NCI-H82 treated with DMSO at 0.1 percent for 48 hours (cell line): ENCODE results near the gene MALL.
"Not testable (repeated sequence)": the region's sequence is repeated elsewhere in the genome, so short reads cannot be mapped to it uniquely, and the experiment has no call there.

Source experiments
- DNase-seq: peaks from one replicate; lab custom pipeline; 2025; ENCODE audit not compliant: unreplicated experiment; lab: John Stamatoyannopoulos, UW

MALL gene

DNA sequence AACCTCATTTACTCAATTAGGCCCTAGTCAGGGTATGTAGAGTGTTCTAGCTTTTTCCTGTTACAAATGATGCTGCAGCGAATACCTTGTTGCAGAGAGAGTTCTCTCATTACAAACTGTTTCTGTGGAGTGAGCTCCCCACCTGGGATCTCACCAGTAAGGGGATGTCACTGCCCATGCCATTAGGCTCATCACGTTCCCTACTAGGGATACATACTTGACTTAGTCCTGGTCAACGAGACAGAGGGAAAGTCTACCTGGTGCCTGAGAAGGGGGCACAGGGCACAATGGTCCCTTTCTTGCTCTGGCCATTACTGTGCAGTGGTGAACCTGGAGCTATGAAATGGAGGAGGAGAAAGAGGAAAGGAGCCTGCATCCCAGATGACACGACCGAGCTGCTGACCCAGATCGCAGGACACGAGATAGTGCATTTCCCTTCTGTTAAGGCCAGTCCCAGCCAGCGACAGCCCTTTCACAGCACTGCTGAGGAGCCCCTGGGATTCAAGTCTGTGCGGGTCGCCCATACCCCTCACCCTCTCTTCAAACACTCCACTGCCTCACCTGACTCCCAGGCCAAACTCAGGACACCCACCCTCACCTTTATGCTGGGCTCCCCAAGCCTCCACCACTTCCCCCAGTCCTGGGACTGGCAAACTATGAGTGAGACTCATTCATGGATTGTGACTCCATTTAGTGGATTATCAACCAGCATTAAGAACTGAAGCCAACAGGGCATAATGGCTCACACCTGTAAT is 16.0 kb downstream of the MALL start:
- DNase-seq, result no peak

DNA sequence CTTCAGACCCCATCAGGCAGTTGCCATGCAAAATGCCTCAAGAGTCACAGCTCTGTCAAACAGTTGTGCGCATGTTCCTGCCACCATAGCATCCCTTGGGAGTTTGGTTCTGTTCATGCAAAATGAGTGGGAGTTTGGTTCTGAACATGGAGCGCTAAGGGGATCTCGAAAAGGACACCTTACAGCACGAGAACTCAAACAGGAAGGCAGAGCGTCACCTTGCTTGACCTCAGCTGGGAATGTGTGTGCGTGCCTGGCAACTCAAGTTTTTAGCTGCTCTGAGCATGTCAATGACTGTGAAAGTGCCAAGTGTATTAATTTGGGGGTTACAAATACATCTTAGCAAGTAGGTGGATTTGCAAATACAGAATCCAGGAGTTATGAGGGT is 16.6 kb downstream of the MALL start:
- no peak for DNase-seq

DNA sequence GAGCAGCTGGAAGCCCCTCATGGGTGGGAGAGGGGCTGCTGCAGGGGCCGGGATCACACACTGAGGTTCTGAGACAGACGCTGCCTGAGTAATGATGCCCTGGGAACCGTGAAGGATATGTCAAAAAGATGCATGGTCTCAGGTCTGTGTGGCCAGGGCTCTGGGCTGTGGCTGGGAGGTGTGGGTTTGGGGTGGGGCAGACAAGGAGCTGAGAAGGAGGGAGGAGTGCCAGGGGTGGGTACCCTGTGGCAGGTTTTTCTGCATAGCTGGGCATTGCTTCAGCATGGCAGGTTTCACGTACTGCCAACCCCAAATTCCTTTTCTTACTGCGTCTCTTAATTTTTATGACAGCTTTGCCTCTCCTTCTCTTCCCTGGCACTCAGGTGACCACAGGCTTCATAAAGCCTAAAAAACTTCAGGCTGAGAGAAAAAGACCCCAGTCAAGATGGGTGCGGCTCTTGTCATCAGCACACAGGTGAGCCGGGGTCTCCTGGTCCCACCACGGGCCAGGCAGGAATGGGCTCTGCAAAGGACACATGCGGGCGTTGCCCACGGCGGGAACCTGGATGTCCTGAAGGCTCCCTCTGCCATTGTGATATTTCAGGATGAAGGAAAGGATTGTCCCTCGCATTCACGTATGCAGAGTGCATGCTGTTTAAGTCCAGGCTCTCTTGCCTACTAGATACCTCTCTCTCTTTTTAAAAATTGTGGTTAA is 18.0 kb downstream of the MALL start:
- no peak for DNase-seq

DNA sequence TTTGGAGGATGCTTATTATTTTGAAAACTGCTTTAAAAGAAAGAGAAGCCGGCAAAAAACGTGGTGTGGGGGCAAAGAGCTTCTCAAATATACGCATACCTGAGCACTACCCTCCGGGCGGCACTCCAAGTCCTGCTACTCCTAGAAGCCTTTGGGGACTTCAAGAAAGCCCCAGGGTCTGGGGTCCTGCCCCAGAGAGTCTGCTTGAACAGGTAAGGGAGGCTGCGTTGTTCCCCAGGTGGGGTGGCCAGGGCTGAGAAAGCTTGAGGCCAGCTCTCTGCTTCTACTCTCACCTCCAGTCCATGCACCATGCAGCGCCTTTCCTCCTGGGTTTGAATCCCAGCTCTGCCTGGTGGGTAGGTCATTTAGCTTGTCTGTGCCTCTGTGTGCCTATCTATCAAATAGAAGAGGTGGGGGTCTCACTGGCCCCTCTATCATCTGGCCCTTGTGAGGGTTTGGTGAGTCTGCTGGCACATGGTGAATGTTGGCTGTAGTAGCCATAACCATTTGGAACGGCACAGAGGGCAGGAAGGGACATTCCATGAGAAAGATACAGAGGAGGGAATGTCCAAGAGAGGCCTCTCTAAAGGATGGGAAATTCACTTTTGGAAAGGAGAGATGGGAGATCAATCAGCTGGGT is 19.5 kb downstream of the MALL start:
- DNase-seq, result no peak

GRCh38 chr2:110094884-110095534 is 20.6 kb downstream of the MALL start:
- not testable (repeated sequence) for DNase-seq

- DNase-seq, result not testable (repeated sequence)
Measured at GRCh38 chr2:110093924-110094323, 21.7 kb downstream of the MALL start.

DNA sequence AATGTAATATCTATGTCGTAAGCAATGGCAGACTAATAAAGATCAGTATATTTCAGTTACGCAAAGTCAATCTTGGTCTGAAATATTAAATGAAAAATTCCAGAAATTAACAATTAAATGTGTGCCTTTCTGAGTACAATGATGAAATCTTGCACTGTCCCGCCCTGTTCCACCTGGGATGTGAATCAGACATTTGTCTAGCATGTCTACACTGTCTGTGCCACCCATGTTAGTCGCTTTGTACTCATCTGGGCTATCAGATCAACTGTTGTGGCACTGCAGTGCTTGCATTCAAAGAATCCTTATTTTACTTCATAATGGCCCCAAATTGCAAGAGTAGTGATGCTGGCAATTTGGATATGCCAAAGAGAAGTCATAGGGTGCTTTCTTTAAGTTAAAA is 25.5 kb downstream of the MALL start:
- not testable (repeated sequence) for DNase-seq

GRCh38 chr2:110083757-110084156 is 31.9 kb downstream of the MALL start:
- DNase-seq, result not testable (repeated sequence)

- not testable (repeated sequence) for DNase-seq
Measured at GRCh38 chr2:110083162-110083561, 32.5 kb downstream of the MALL start.

DNA sequence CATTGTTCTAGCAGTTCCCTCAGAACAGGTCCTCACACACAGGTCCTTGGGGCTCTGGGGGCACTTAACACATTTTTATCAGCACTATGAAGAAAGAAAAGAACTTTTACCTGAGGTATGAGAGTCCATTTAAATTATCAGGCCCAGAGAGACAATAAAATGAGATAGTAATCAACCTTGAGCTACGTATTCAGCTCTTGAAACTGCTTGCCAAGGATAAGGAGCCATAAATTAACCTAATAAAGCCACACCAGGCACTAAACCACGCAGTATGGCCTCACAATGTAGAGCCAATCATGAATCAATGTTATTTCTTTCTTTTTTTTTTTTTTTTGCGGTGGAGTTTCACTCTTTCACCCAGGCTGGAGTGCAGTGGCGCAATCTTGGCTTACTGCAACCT is 37.5 kb downstream of the MALL start:
- DNase-seq, result not testable (repeated sequence)

DNA sequence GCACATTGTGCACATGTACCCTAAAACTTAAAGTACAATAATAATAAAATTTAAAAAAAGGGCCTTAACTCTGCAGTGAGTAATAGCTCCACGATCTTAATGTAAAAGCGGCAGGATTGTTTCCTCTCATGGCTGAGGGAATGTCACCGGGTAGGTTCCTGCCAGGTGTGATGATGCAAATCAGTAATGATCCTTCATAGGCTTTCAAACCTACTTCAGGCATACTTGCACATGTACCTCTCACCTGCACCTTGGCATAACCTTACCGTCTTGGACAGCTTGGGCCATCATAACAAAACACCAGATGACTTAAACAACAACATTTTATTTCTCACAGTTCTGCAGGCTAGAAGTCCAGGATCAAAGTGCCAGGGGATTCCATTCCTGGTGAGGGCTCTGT is 39.7 kb downstream of the MALL start:
- DNase-seq, result not testable (repeated sequence)

DNA sequence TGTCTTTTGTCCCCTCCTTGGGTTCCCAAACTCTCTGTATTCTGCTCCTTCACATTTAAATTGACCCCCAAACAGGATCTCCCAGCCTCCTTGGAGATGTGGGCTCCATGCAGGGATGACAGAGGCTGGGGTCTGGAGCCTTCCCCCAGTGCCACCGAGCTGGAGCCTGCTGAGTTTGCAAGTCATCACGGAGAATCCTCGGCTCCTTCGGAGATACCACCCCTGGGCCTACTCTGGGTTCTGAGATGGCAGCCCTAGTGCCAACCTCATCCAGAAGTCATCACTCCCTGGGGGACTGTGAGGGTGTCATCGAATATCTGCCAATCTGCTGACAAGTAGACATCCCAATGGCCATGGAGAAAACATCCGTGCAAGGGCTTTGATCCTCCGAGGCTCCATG is 45.8 kb downstream of the MALL start:
- not testable (repeated sequence) for DNase-seq

DNA sequence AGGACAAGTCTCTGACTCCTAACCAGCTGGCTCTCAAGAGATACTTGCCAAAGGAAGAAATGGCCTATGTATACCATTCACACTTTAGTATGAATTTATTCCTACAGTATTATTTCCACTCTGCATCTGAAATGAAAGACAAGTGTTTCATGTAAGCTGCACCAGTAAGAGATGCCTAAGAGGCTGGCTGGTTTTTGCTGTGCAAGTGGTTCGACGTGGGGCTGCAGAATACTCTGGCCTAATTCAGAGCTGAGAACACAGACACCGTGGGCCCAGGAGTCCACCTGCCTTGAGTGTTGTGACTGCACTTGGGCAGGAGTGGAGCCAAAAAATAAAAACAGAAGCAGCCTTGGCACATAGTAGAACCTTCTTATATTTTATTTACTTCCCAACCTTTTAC is 47.5 kb downstream of the MALL start:
- DNase-seq, result not testable (repeated sequence)

DNA sequence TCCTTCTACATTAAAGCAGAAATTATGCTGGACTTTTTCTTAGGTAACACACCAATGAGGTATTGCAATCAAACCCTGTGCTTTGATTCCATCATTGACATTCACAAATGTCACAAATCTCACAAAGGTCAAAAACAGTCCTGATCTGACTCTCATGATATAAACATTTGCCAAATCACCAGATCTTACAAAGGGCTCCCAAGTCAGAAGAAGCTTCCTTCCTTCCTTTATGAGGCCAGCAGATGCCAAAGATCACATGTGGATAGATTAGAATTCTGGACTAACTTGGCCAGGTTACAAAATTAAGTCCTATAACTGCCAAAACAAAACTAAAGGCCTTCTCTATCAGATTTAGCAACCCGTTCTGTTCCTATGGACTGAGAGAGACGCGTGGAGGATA is 53.3 kb downstream of the MALL start:
- DNase-seq, result not testable (repeated sequence)

GRCh38 chr2:110060550-110060949 is 55.1 kb downstream of the MALL start:
- DNase-seq, result not testable (repeated sequence)

DNA sequence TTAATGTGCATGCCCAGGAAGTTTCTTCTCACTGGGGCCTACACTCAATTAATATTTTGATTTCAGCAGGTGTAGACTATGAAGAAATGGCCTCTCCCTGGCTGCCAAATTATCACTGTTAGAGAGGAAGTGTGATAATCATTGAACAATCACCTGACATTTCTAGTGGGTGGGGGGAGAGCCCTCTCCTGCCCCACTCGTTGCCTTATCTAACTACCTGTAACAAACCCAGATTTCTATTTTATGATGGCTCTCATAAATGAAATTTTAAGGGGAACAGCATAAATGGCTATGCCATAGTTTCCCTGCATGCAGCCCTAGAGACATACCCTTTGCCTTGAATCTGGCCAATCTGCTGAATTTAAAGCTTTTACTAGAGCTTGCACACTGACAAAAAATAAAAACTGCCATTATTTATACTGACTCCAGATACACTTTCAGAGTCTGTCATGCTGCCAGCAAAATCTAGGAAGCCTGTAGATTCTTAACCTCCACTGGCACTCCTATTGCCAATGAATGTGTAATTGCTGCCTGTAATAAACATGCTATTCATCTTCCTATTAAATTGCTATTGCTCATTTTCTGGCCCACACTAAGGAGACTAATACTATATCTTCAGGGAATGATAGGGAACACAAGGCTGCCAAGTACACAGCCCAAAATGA is 55.8 kb downstream of the MALL start:
- not testable (repeated sequence) for DNase-seq

GRCh38 chr2:110059009-110059693 is 56.5 kb downstream of the MALL start:
- DNase-seq, result not testable (repeated sequence)

DNA sequence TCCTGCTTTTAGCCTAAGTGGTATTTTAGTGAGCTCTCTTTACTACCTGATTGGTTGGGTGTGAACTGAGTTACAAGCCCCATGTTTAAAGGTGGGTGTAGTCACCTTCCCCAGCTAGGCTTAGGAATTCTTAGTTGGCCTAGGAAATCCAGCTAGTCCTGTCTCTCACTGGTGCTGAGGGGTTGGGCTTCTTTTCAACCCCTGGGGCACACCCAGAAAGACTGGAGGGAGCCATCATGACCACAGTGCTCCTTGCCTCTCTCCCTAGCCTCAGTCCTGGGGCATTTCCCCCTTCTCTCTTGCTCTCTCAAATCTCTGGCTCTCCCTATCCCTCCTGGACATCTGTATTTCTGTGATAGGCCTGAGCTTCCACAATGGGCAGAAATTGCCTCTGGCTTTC is 57.6 kb downstream of the MALL start:
- not testable (repeated sequence) for DNase-seq

- DNase-seq, result not testable (repeated sequence)
Measured at GRCh38 chr2:110055819-110056408, 59.7 kb downstream of the MALL start.
